H9 (cell line): ENCODE results near the gene AP1S1. TPM values are rescaled to one million over a fixed set of nuclear protein-coding genes. Genes with fewer than 3 reads are reported as not detected.
A peak's percentile ranks its signal among the peaks of the same experiment; 100 is the strongest.

ENCODE experiments used
- DNase-seq: peaks from one replicate; pipeline ENCODE4 v3.0.0-alpha.2; 2017
- H2AFZ ChIP-seq: one replicate; pipeline ENCODE4 v1.6.1; 2013; ENCODE audit warnings: mild to moderate bottlenecking, low read length, control low read depth, moderate library complexity
- H2AK5ac ChIP-seq: 2 replicates; pipeline ENCODE4 v1.6.1; 2013; ENCODE audit warnings: low read length, control low read depth, mixed read lengths; ENCODE audit not compliant: insufficient read length
- H2BK120ac ChIP-seq: one replicate; pipeline ENCODE4 v1.6.1; 2013; ENCODE audit warnings: low read depth, mild to moderate bottlenecking, low read length, control low read depth, inconsistent platforms; ENCODE audit not compliant: poor library complexity, severe bottlenecking
- H2BK12ac ChIP-seq: 2 replicates; pipeline ENCODE4 v1.6.1; 2013; ENCODE audit warnings: low read length, control low read depth, mixed read lengths, low read depth; ENCODE audit not compliant: insufficient read length
- H2BK15ac ChIP-seq: 2 replicates; pipeline ENCODE4 v1.6.1; 2013; ENCODE audit warnings: low read depth, low read length, control low read depth
- H2BK20ac ChIP-seq: one replicate; pipeline ENCODE4 v1.6.1; 2013; ENCODE audit warnings: low read depth, mild to moderate bottlenecking, low read length, control low read depth, inconsistent platforms; ENCODE audit not compliant: poor library complexity, severe bottlenecking
- H2BK5ac ChIP-seq: 2 replicates; pipeline ENCODE4 v1.6.1; 2013; ENCODE audit warnings: low read length, control low read depth, mixed read lengths; ENCODE audit not compliant: insufficient read length
- H3K14ac ChIP-seq: 2 replicates; pipeline ENCODE4 v1.6.1; 2013; ENCODE audit warnings: low read length, control low read depth; ENCODE audit not compliant: insufficient read depth
- H3K18ac ChIP-seq: 2 replicates; pipeline ENCODE4 v1.6.1; 2013; ENCODE audit warnings: low read depth, mild to moderate bottlenecking, mixed read lengths, low read length, control low read depth; ENCODE audit not compliant: insufficient read length
- H3K23ac ChIP-seq: 2 replicates; pipeline ENCODE4 v1.6.1; 2013; ENCODE audit warnings: low read length, control low read depth, mixed read lengths, low read depth; ENCODE audit not compliant: insufficient read length
- H3K23me2 ChIP-seq: 2 replicates; pipeline ENCODE4 v1.6.1; 2013; ENCODE audit warnings: low read depth, mild to moderate bottlenecking, mixed read lengths, low read length, control low read depth; ENCODE audit not compliant: insufficient read length, poor library complexity, severe bottlenecking
- H3K27ac ChIP-seq: 2 replicates; pipeline ENCODE4 v1.5.1; 2013; ENCODE audit warnings: low read length, control low read depth, mixed read lengths, low read depth; ENCODE audit not compliant: insufficient read length
- H3K27me3 ChIP-seq: 2 replicates; pipeline ENCODE4 v1.6.1; 2013; ENCODE audit warnings: low read length, control low read depth, inconsistent platforms; ENCODE audit not compliant: insufficient read depth
- H3K4ac ChIP-seq: 2 replicates; pipeline ENCODE4 v1.6.1; 2013; ENCODE audit warnings: low read depth, mild to moderate bottlenecking, control low read depth, inconsistent platforms, low read length, moderate library complexity
- H3K4me1 ChIP-seq: 2 replicates; pipeline ENCODE4 v1.6.1; 2013; ENCODE audit warnings: low read length, control low read depth, inconsistent platforms; ENCODE audit not compliant: insufficient read depth
- H3K4me2 ChIP-seq: 2 replicates; pipeline ENCODE4 v1.6.1; 2013; ENCODE audit warnings: low read length, control low read depth, mixed read lengths; ENCODE audit not compliant: insufficient read length, insufficient read depth
- H3K56ac ChIP-seq: 2 replicates; pipeline ENCODE4 v1.6.1; 2013; ENCODE audit warnings: low read depth, mild to moderate bottlenecking, mixed read lengths, low read length, control low read depth; ENCODE audit not compliant: insufficient read length
- H3K79me1 ChIP-seq: 2 replicates; pipeline ENCODE4 v1.6.1; 2013; ENCODE audit warnings: low read depth, mild to moderate bottlenecking, moderate library complexity, low read length, control low read depth, inconsistent platforms; ENCODE audit not compliant: insufficient read depth, poor library complexity, severe bottlenecking
- H3K79me2 ChIP-seq: 2 replicates; pipeline ENCODE4 v1.6.1; 2013; ENCODE audit warnings: low read length, control low read depth, inconsistent platforms; ENCODE audit not compliant: insufficient read depth
- H3K9ac ChIP-seq: 2 replicates; pipeline ENCODE4 v1.6.1; 2013; ENCODE audit warnings: low read length, control low read depth, mixed read lengths; ENCODE audit not compliant: insufficient read length; ENCODE audit errors: extremely low read depth
- H3K9me3 ChIP-seq: one replicate; pipeline ENCODE4 v1.6.1; 2013; ENCODE audit warnings: low read depth, low read length, inconsistent platforms; ENCODE audit not compliant: control insufficient read depth
- H3T11ph ChIP-seq: one replicate; pipeline ENCODE4 v1.6.1; 2013; ENCODE audit warnings: mild to moderate bottlenecking, low read length, control low read depth, inconsistent platforms
- H4K20me1 ChIP-seq: one replicate; pipeline ENCODE4 v1.6.1; 2013; ENCODE audit not compliant: control insufficient read depth, insufficient read length, insufficient read depth
- H4K5ac ChIP-seq: 2 replicates; pipeline ENCODE4 v1.6.1; 2013; ENCODE audit warnings: low read depth, mild to moderate bottlenecking, mixed read lengths, low read length, control low read depth; ENCODE audit not compliant: insufficient read length
- H4K8ac ChIP-seq: replicated peaks from 2 replicates; pipeline ENCODE4 v1.6.1; 2013; ENCODE audit warnings: low read length, control low read depth, mixed read lengths, low read depth; ENCODE audit not compliant: insufficient read length
- H4K91ac ChIP-seq: 2 replicates; pipeline ENCODE4 v1.6.1; 2013; ENCODE audit warnings: low read depth, mild to moderate bottlenecking, moderate library complexity, mixed read lengths, low read length, control low read depth; ENCODE audit not compliant: insufficient read length
- H3K27ac Mint-ChIP-seq, 3 experiments: 2 replicates in 2 of 3; 3 replicates in 1 of 3; pipeline ENCODE4 v1.8.0; 2020 to 2021; ENCODE audit warnings: mixed read lengths in 3 of 3, mild to moderate bottlenecking in 1 of 3, moderate library complexity in 1 of 3
- H3K27me3 Mint-ChIP-seq: 2 replicates; pipeline ENCODE4 v1.8.0; 2021; ENCODE audit warnings: low read depth, mild to moderate bottlenecking, moderate library complexity, mixed read lengths
- H3K36me3 Mint-ChIP-seq, 3 experiments: 2 replicates in 2 of 3; 3 replicates in 1 of 3; pipeline ENCODE4 v1.8.0; 2020 to 2021; ENCODE audit warnings: low read depth in 3 of 3, mixed read lengths in 3 of 3; ENCODE audit not compliant: insufficient read depth in 1 of 3
- H3K4me1 Mint-ChIP-seq, 2 experiments: 2 replicates each; pipeline ENCODE4 v1.8.0; 2020; ENCODE audit warnings: mixed read lengths in 2 of 2
- H3K4me3 Mint-ChIP-seq, 2 experiments: 2 replicates in 1 of 2; 3 replicates in 1 of 2; pipeline ENCODE4 v1.8.0; 2020 to 2021; ENCODE audit warnings: mild to moderate bottlenecking in 2 of 2, mixed read lengths in 2 of 2, moderate library complexity in 1 of 2
- H3K9me3 Mint-ChIP-seq, 2 experiments: 2 replicates in 1 of 2; 3 replicates in 1 of 2; pipeline ENCODE4 v1.8.0; 2020; ENCODE audit warnings: mild to moderate bottlenecking in 2 of 2, mixed read lengths in 2 of 2, moderate library complexity in 1 of 2
- CTCF ChIP-seq: fragments of 200-600 bp; sonication (generic); conservative IDR thresholded peaks from 3 replicates; pipeline ENCODE4 v1.8.0; 2021; ENCODE audit warnings: antibody characterized with exemption, mild to moderate bottlenecking
- WGBS: extraction: QIAGEN DNeasy Blood & Tissue Kit; methylation state at CpG from one replicate; pipeline ENCODE4 v1.1.7; 2013; ENCODE audit warnings: missing lambda C conversion rate, low lambda C conversion rate, mixed read lengths; ENCODE audit not compliant: insufficient read length; ENCODE audit errors: extremely low coverage; 5-methylcytosine and 5-hydroxymethylcytosine counted together
- total RNA-seq: library from RNA; stranded (reverse); gene quantifications from 2 replicates; pipeline ENCODE4 v1.2.1, GENCODE V29; 2021

Gene AP1S1
- total RNA-seq, 1 experiment from 2014 or later, result 65.2 TPM

- no peaks in the 10 kb centered on the region for H3K9me3 ChIP-seq
- H4K5ac ChIP-seq, result no peak overlapping the region
- H2BK15ac ChIP-seq, result no peak overlapping the region
- no peak overlapping the region for H3K18ac ChIP-seq
- no peaks in the 10 kb centered on the region for H3K79me2 ChIP-seq
- Mint-ChIP-seq H3K4me3 (no peak overlapping the region), H3K27ac (peak overlapping the region; percentile 85 to 91 (median 91); a peak in 5 of 7 replicates), H3K4me1 (peaks cover 48 to 56% of the 10 kb centered on the region in 2 experiments), H3K9me3 (peaks cover 6 to 7% of the 10 kb centered on the region in 2 experiments; a peak in 3 of 5 replicates), H3K36me3 (peaks cover 0 to 5% (median 3%) of the 10 kb centered on the region in 3 experiments; a peak in 3 of 7 replicates), H3K27me3 (peaks cover 7% of the 10 kb centered on the region)
- H2BK5ac ChIP-seq, result no peak overlapping the region
- no peak overlapping the region for H4K91ac ChIP-seq
- H2AK5ac ChIP-seq, result no peak overlapping the region
- H3K14ac ChIP-seq, result peak overlapping the region; percentile 29; the same call in 1 of the 2 replicates
- no peak for DNase-seq
- TF ChIP-seq CTCF, result no peak
- H3K4ac ChIP-seq, result no peak overlapping the region
- no peak overlapping the region for H2BK20ac ChIP-seq
- H3K4me1 ChIP-seq, result peaks cover 13% of the 10 kb centered on the region; the same call in 1 of the 2 replicates
- no CpG with 5 or more reads among the region's 7 CpGs for WGBS
- no peak overlapping the region for H2AFZ ChIP-seq
- H4K20me1 ChIP-seq, result no peaks in the 10 kb centered on the region
- no peaks in the 10 kb centered on the region for H3K27me3 ChIP-seq
- no peak overlapping the region for H3K4me2 ChIP-seq
- no peak overlapping the region for H4K8ac ChIP-seq
- no peak overlapping the region for H3K9ac ChIP-seq
- H3K27ac ChIP-seq, result no peak overlapping the region
- no peak overlapping the region for H3K56ac ChIP-seq
- H3K79me1 ChIP-seq, result no peaks in the 10 kb centered on the region
- no peak overlapping the region for H3T11ph ChIP-seq
- no peaks in the 10 kb centered on the region for H3K23me2 ChIP-seq
- H3K23ac ChIP-seq, result no peak overlapping the region
- no peak overlapping the region for H2BK12ac ChIP-seq
- H2BK120ac ChIP-seq, result peak overlapping the region; percentile 74
Observed at GRCh38 chr7:101124376-101125056, 29.8 kb upstream of the AP1S1 start.
